Gastrocnemius medialis (tissue), 4 donors: ENCODE data around the gene RPS6KA2. TPM values are rescaled to one million over a fixed set of nuclear protein-coding genes. Genes with fewer than 3 reads are reported as not detected.

Experiments used
- ATAC-seq, 2 donors: fragments of 150-250 bp; one replicate each; pipeline ENCODE4 v1.9.1; 2016
- DNase-seq, 2 donors: peaks; one replicate each; pipeline ENCODE4 v3.0.0-alpha.2; 2019
- H3K27ac ChIP-seq, 4 donors: fragments of 200-600 bp; sonication (generic); 1 replicate in 1 of 4; 2 replicates in 3 of 4; pipeline ENCODE4 v1.5.1; 2016 to 2018; ENCODE audit warnings: mild to moderate bottlenecking in 2 of 4, moderate library complexity in 1 of 4
- H3K27me3 ChIP-seq, 3 donors: fragments of 200-600 bp; sonication (generic) in 2 of 3; 1 replicate in 1 of 3; 2 replicates in 2 of 3; pipeline versions ENCODE4 v1.5.1 to v1.6.0; 2016 to 2019; ENCODE audit warnings: mild to moderate bottlenecking in 1 of 3, moderate library complexity in 1 of 3
- H3K36me3 ChIP-seq, 2 donors: fragments of 200-600 bp; sonication (generic) in 1 of 2; one replicate each; pipeline ENCODE4 v1.5.1; 2017 to 2018
- H3K4me1 ChIP-seq, 2 donors: fragments of 200-600 bp; sonication (generic) in 1 of 2; one replicate each; pipeline ENCODE4 v1.5.1; 2016 to 2017; ENCODE audit warnings: mild to moderate bottlenecking in 2 of 2
- H3K4me3 ChIP-seq, 4 donors: fragments of 200-600 bp; sonication (generic) in 3 of 4; 1 replicate in 1 of 4; 2 replicates in 3 of 4; pipeline ENCODE4 v1.5.1; 2016 to 2019; ENCODE audit warnings: mild to moderate bottlenecking in 2 of 4
- H3K9me3 ChIP-seq, 3 donors: fragments of 200-600 bp; sonication (generic) in 2 of 3; 1 replicate in 1 of 3; 2 replicates in 2 of 3; pipeline ENCODE4 v1.5.1; 2016 to 2019
- POLR2A ChIP-seq, 2 donors: fragments of 450-650 bp; IDR thresholded peaks; one replicate each; pipeline ENCODE4 v1.6.1; 2017; ENCODE audit warnings: antibody characterized with exemption in 2 of 2, mild to moderate bottlenecking in 2 of 2, moderate library complexity in 2 of 2
- in situ Hi-C, 4 donors: fragments of 200-750 bp; cut with MboI; loops; one replicate each; pipeline versions ENCODE4 v1.15.0 to v1.8.0; 2017; ENCODE audit warnings: low sequenced_read_pairs in 4 of 4
- intact Hi-C: fragments of 100-400 bp; cut with DNase I; formaldehyde crosslinking; loops from one replicate; pipeline ENCODE4 v1.15.1; 2023; ENCODE audit warnings: low total_unique reads
- total RNA-seq, 4 donors: library from RNA; depleted of rRNA; stranded (reverse); fragments of >200 nt; gene quantifications; one replicate each; pipeline versions ENCODE4 v1.1.0 to v1.2.3, GENCODE V29; 2016
- TF ChIP-seq, protein P1 (sequence below), 5 experiments: fragments of 450-650 bp in 3 of 5; fragments of 200-600 bp in 2 of 5; sonication (generic) in 2 of 5; IDR thresholded peaks in 4 of 5; conservative IDR thresholded peaks in 1 of 5; 1 replicate in 4 of 5; 2 replicates in 1 of 5; pipeline ENCODE4 v1.5.1; 2016 to 2019; ENCODE audit warnings: antibody characterized with exemption in 5 of 5, mild to moderate bottlenecking in 3 of 5, moderate library complexity in 3 of 5

The RPS6KA2 gene
- total RNA-seq, 4 donors from 2014 or later: 18.7 to 35.7 (median 27.4) TPM

DNA sequence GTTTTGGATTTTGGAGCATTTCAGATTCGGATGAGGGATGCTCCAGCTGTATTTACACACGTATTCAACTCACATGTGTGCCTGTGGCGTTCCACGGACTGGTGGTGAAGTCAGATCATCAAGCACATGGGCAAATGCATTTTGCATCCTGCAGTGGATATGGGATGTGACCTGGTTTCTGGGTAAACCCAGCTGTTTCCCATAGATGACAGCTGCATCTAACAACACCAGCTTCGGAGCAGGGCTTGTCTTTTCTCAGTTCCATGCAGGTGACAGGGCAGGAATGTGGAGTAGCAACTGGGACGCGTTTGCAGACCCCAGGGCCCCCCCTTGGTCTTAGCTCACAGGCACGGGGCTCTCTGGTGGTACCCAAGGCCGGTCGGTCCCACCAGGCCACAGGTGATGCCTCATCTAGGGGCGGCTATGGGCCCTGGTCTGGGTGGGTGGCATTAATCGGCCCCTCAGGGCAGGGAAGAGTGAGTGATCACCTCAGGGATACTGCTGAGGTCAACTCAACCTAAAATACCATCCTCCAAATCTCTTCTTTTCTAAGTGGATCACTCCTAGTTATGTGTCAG lies 123.8 kb downstream of the RPS6KA2 start:
- H3K36me3 ChIP-seq: peaks cover 0 to 54% of the 10 kb centered on the region in 2 donors
- intact Hi-C loops (no loop called here), in situ Hi-C loops (no loop called here)
- peaks cover 5% of the 10 kb centered on the region in 2 donors for H3K4me1 ChIP-seq
- no peak overlapping the region for H3K27ac ChIP-seq
- H3K27me3 ChIP-seq: no peaks in the 10 kb centered on the region
- no peak for DNase-seq
- H3K4me3 ChIP-seq: no peak overlapping the region
- no peak for ATAC-seq
- H3K9me3 ChIP-seq: no peaks in the 10 kb centered on the region
- TF ChIP-seq, protein P1, sequence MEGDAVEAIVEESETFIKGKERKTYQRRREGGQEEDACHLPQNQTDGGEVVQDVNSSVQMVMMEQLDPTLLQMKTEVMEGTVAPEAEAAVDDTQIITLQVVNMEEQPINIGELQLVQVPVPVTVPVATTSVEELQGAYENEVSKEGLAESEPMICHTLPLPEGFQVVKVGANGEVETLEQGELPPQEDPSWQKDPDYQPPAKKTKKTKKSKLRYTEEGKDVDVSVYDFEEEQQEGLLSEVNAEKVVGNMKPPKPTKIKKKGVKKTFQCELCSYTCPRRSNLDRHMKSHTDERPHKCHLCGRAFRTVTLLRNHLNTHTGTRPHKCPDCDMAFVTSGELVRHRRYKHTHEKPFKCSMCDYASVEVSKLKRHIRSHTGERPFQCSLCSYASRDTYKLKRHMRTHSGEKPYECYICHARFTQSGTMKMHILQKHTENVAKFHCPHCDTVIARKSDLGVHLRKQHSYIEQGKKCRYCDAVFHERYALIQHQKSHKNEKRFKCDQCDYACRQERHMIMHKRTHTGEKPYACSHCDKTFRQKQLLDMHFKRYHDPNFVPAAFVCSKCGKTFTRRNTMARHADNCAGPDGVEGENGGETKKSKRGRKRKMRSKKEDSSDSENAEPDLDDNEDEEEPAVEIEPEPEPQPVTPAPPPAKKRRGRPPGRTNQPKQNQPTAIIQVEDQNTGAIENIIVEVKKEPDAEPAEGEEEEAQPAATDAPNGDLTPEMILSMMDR (IDR thresholded peaks at IDR 0.05 in 4 of 5, conservative IDR thresholded peaks at IDR 0.05 in 1 of 5): no peak
- TF ChIP-seq POLR2A (IDR thresholded peaks at IDR 0.05): no peak

DNA sequence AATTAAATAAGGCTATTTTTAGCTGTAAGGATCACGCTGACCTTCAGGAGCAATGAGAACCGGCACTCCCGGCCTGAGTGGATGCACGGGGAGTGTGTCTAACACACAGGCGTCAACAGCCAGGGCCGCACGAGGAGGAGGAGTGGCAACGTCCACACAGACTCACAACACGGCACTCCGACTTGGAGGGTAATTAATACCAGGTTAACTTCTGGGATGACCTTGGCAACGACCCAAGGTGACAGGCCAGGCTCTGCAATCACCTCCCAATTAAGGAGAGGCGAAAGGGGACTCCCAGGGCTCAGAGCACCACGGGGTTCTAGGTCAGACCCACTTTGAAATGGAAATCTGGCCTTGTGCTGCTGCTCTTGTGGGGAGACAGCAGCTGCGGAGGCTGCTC lies 124.6 kb downstream of the RPS6KA2 start:
- no peak overlapping the region for H3K4me3 ChIP-seq
- H3K4me1 ChIP-seq: peaks cover 5% of the 10 kb centered on the region in 2 donors
- DNase-seq: no peak
- peaks cover 0 to 57% of the 10 kb centered on the region in 2 donors for H3K36me3 ChIP-seq
- no peaks in the 10 kb centered on the region for H3K9me3 ChIP-seq
- TF ChIP-seq POLR2A (IDR thresholded peaks at IDR 0.05): no peak
- TF ChIP-seq, protein P1 (IDR thresholded peaks at IDR 0.05 in 4 of 5, conservative IDR thresholded peaks at IDR 0.05 in 1 of 5): no peak
- H3K27me3 ChIP-seq: no peaks in the 10 kb centered on the region
- ATAC-seq: peak; percentile 21 to 42
- in situ Hi-C loops: no loop called here
- H3K27ac ChIP-seq: no peak overlapping the region
- intact Hi-C loops: no loop called here

- peaks cover 0 to 55% of the 10 kb centered on the region in 2 donors for H3K36me3 ChIP-seq
- H3K27ac ChIP-seq: no peak overlapping the region
- H3K4me3 ChIP-seq: no peak overlapping the region
- TF ChIP-seq, protein P1 (IDR thresholded peaks at IDR 0.05 in 4 of 5, conservative IDR thresholded peaks at IDR 0.05 in 1 of 5): no peak
- no peak for TF ChIP-seq POLR2A (IDR thresholded peaks at IDR 0.05)
- in situ Hi-C loops: no loop called here
- H3K27me3 ChIP-seq: no peaks in the 10 kb centered on the region
- peaks cover 5% of the 10 kb centered on the region in 2 donors for H3K4me1 ChIP-seq
- intact Hi-C loops: no loop called here
- no peaks in the 10 kb centered on the region for H3K9me3 ChIP-seq
- no peak for DNase-seq
- no peak for ATAC-seq
Observed at GRCh38 chr6:166501246-166501645, 125.8 kb downstream of the RPS6KA2 start.

DNA sequence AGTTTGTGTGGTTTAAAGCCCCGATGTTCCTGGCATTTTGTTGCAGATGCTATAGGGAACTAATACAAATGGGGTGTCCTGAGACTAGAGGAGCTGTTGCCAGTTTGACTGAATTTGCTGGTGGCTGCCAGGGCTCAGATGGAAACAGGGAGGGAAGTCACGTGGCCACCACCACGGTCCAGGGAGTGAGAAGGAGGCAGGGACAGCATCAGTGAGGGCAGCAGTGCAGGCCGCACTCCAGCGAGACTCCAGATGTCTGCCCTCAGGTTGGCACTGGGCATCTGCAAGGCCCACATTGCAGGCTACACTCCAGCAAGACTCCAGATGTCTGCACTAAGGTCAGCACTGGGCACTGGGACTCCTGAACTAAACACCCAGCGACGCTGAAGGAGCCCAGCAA lies 126.8 kb downstream of the RPS6KA2 start:
- in situ Hi-C loops (no loop called here), intact Hi-C loops (no loop called here)
- Histone ChIP-seq H3K4me1 (peaks cover 5% of the 10 kb centered on the region in 2 donors), H3K36me3 (peaks cover 0 to 49% of the 10 kb centered on the region in 2 donors), H3K4me3 (no peak overlapping the region), H3K27ac (no peak overlapping the region), H3K9me3 (no peaks in the 10 kb centered on the region), H3K27me3 (no peaks in the 10 kb centered on the region)
- ATAC-seq: no peak
- no peak for TF ChIP-seq POLR2A (IDR thresholded peaks at IDR 0.05)
- TF ChIP-seq, protein P1 (IDR thresholded peaks at IDR 0.05 in 4 of 5, conservative IDR thresholded peaks at IDR 0.05 in 1 of 5): no peak
- DNase-seq: no peak
